Cardiac muscle cell (in vitro differentiated cells and primary cell): Measurements from ENCODE around the gene ECHDC3. TPM values are rescaled to one million over a fixed set of nuclear protein-coding genes. Genes with fewer than 3 reads are reported as not detected.

Source experiments
- DNase-seq, 2 donors: peaks; one replicate each; pipeline versions ENCODE4 v3.0.0 to v3.0.0-alpha.2; 2010 to 2017; ENCODE audit warnings: low read depth in 1 of 2, low spot score in 1 of 2
- H3K27ac ChIP-seq: fragments of 200-600 bp; sonication (generic); 2 replicates; pipeline ENCODE4 v1.5.1; 2016
- H3K27me3 ChIP-seq: fragments of 200-600 bp; sonication (generic); 2 replicates; pipeline ENCODE4 v1.6.0; 2016; ENCODE audit warnings: control low read depth
- H3K36me3 ChIP-seq: fragments of 200-600 bp; sonication (generic); 2 replicates; pipeline ENCODE4 v1.5.1; 2016; ENCODE audit warnings: control low read depth
- H3K4me1 ChIP-seq: fragments of 200-600 bp; sonication (generic); 2 replicates; pipeline ENCODE4 v1.8.1; 2017; ENCODE audit warnings: low read depth, mild to moderate bottlenecking, mixed run types
- H3K4me3 ChIP-seq: fragments of 200-600 bp; sonication (generic); 2 replicates; pipeline ENCODE4 v1.5.1; 2016; ENCODE audit warnings: mild to moderate bottlenecking
- H3K9me3 ChIP-seq: fragments of 200-600 bp; sonication (generic); 2 replicates; pipeline ENCODE4 v1.5.1; 2017; ENCODE audit warnings: low read depth, mild to moderate bottlenecking, control low read depth
- polyA plus RNA-seq: library from polyadenylated mRNA; unstranded; fragments of >200 nt; fragmentation: Nextera tagmentation; extraction: Ambion mirVana; gene quantifications from 2 replicates; pipeline ENCODE4 v1.2.1, GENCODE V29; 2016
- total RNA-seq: library from RNA; depleted of rRNA; stranded (reverse); fragments of >200 nt; gene quantifications from 2 replicates; pipeline ENCODE4 v1.2.3, GENCODE V29; 2016
- TF ChIP-seq, protein P1 (sequence below): IDR thresholded peaks from 2 replicates; pipeline ENCODE4 v1.5.1; 2012; ENCODE audit warnings: low read depth, mild to moderate bottlenecking, low read length

ECHDC3 gene
- total and polyA plus RNA-seq, 2 experiments from 2014 or later, result 8.4 to 32.0 TPM

GRCh38 chr10:11787846-11788245, 45.7 kb downstream of the ECHDC3 start:
- no peaks in the 10 kb centered on the region for H3K9me3 ChIP-seq
- no peaks in the 10 kb centered on the region for H3K4me1 ChIP-seq
- no peaks in the 10 kb centered on the region for H3K36me3 ChIP-seq
- H3K27ac ChIP-seq, result no peak overlapping the region
- DNase-seq, result no peak
- no peaks in the 10 kb centered on the region for H3K27me3 ChIP-seq
- TF ChIP-seq, protein P1, sequence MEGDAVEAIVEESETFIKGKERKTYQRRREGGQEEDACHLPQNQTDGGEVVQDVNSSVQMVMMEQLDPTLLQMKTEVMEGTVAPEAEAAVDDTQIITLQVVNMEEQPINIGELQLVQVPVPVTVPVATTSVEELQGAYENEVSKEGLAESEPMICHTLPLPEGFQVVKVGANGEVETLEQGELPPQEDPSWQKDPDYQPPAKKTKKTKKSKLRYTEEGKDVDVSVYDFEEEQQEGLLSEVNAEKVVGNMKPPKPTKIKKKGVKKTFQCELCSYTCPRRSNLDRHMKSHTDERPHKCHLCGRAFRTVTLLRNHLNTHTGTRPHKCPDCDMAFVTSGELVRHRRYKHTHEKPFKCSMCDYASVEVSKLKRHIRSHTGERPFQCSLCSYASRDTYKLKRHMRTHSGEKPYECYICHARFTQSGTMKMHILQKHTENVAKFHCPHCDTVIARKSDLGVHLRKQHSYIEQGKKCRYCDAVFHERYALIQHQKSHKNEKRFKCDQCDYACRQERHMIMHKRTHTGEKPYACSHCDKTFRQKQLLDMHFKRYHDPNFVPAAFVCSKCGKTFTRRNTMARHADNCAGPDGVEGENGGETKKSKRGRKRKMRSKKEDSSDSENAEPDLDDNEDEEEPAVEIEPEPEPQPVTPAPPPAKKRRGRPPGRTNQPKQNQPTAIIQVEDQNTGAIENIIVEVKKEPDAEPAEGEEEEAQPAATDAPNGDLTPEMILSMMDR, result no peak
- H3K4me3 ChIP-seq, result no peak overlapping the region

DNA sequence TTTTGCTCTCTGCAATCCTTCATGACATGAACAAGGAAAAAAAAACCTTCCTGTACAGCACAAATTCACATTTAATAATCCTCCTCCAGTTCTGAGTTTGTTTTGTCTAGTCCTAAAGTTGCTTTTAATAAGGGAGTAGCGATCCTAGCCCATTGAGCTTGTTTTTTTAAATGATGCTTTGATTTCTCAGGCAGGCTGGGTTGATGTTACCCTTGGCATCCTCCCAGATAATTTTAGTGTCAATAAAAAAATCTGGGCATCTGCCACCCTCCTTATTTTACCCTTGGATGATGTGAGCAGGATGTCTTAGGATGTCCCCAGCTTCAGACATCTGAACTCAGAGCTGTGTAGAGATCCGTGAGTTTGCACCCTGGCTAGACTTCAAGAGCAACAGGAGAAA, 47.1 kb downstream of the ECHDC3 start:
- DNase-seq, result no peak
- no peaks in the 10 kb centered on the region for H3K9me3 ChIP-seq
- no peaks in the 10 kb centered on the region for H3K36me3 ChIP-seq
- no peak overlapping the region for H3K27ac ChIP-seq
- TF ChIP-seq, protein P1, result no peak
- no peaks in the 10 kb centered on the region for H3K27me3 ChIP-seq
- H3K4me3 ChIP-seq, result no peak overlapping the region
- H3K4me1 ChIP-seq, result no peaks in the 10 kb centered on the region

GRCh38 chr10:11789956-11790355, 47.8 kb downstream of the ECHDC3 start:
- no peaks in the 10 kb centered on the region for H3K27me3 ChIP-seq
- H3K4me1 ChIP-seq, result no peaks in the 10 kb centered on the region
- no peak overlapping the region for H3K27ac ChIP-seq
- H3K4me3 ChIP-seq, result no peak overlapping the region
- H3K9me3 ChIP-seq, result no peaks in the 10 kb centered on the region
- no peak for DNase-seq
- TF ChIP-seq, protein P1, result no peak
- no peaks in the 10 kb centered on the region for H3K36me3 ChIP-seq

- TF ChIP-seq, protein P1, result no peak
- Histone ChIP-seq H3K27me3 (no peaks in the 10 kb centered on the region), H3K27ac (no peak overlapping the region), H3K9me3 (no peaks in the 10 kb centered on the region), H3K36me3 (no peaks in the 10 kb centered on the region), H3K4me1 (no peaks in the 10 kb centered on the region), H3K4me3 (no peak overlapping the region)
- peak; percentile 15 to 26 for DNase-seq
These were observed 51.7 kb downstream of the ECHDC3 start for GRCh38 chr10:11793762-11794479.

DNA sequence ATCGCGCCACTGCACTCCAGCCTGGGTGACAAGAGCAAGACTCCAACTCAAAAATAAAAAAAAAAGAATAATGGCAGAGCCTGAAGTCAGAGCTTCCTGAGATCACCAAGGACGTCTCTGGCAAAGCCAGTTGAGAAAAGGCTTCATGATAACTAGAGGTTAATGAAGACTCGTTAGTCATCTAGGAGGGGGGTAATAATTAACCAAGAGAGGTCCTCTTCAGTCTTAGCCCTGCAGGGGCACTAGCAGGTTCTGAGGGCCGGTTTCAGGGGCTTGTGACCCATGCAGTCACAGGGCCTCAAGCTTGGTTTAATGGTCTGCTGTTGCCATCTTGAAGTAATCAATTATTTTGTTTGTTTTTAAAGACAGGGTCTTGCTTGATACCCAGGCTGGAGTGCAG, 52.4 kb downstream of the ECHDC3 start:
- no peak for DNase-seq
- Histone ChIP-seq H3K4me1 (no peaks in the 10 kb centered on the region), H3K4me3 (no peak overlapping the region), H3K9me3 (no peaks in the 10 kb centered on the region), H3K27ac (no peak overlapping the region), H3K36me3 (no peaks in the 10 kb centered on the region), H3K27me3 (no peaks in the 10 kb centered on the region)
- TF ChIP-seq, protein P1, result no peak
